ENCODE data around the gene ATL3. TPM values are rescaled to one million over a fixed set of nuclear protein-coding genes. Genes with fewer than 3 reads are reported as not detected.

The ATL3 gene
- total RNA-seq, 3 donors from 2014 or later (not counting 1 experiment from before 2014, with no cell fraction given): 35.7 to 46.8 (median 41.6) TPM

GRCh38 chr11:63710476-63711217, 39.5 kb upstream of the ATL3 start:
- no peaks in the 10 kb centered on the region for H3K27me3 Mint-ChIP-seq (ENCODE audit: low read depth in 2 of 2)
- ATAC-seq (no peak), DNase-seq (no peak)
- Histone ChIP-seq H3K9me3 (ENCODE audit: control insufficient read depth, insufficient read depth, low read length) (no peaks in the 10 kb centered on the region), H3K27me3 (ENCODE audit: control insufficient read depth, insufficient read depth, low read length) (no peaks in the 10 kb centered on the region), H3K4me3 (ENCODE audit: low read length) (no peak overlapping the region), H3K36me3 (ENCODE audit: control insufficient read depth, insufficient read depth, low read length) (no peaks in the 10 kb centered on the region), H3K27ac (ENCODE audit: low read length) (no peak overlapping the region), H3K4me1 (ENCODE audit: control insufficient read depth, insufficient read depth, low read length) (no peaks in the 10 kb centered on the region)
- H3K4me1 Mint-ChIP-seq: peaks cover 4 to 5% of the 10 kb centered on the region in 2 donors
- H3K9me3 Mint-ChIP-seq: no peaks in the 10 kb centered on the region
- no peak for TF ChIP-seq CTCF (IDR thresholded peaks at IDR 0.05)
- no peak overlapping the region for H3K27ac Mint-ChIP-seq
- WGBS (ENCODE audit: insufficient coverage): 94% methylated on average over 10 of the region's 11 CpGs
- no peak overlapping the region for H3K4me3 Mint-ChIP-seq
- intact Hi-C loops (cut with micrococcal nuclease): no loop called here
- no peaks in the 10 kb centered on the region for H3K36me3 Mint-ChIP-seq

GRCh38 chr11:63709336-63709884, 38.2 kb upstream of the ATL3 start:
- no peak for ATAC-seq
- Mint-ChIP-seq H3K27ac (no peak overlapping the region), H3K27me3 (ENCODE audit: low read depth in 2 of 2) (no peaks in the 10 kb centered on the region), H3K4me1 (peaks cover 9 to 10% of the 10 kb centered on the region in 2 donors), H3K9me3 (no peaks in the 10 kb centered on the region), H3K36me3 (no peaks in the 10 kb centered on the region), H3K4me3 (no peak overlapping the region)
- intact Hi-C loops (cut with micrococcal nuclease): no loop called here
- Histone ChIP-seq H3K36me3 (ENCODE audit: control insufficient read depth, insufficient read depth, low read length) (no peaks in the 10 kb centered on the region), H3K27me3 (ENCODE audit: control insufficient read depth, insufficient read depth, low read length) (no peaks in the 10 kb centered on the region), H3K4me3 (ENCODE audit: low read length) (no peak overlapping the region), H3K9me3 (ENCODE audit: control insufficient read depth, insufficient read depth, low read length) (no peaks in the 10 kb centered on the region), H3K4me1 (ENCODE audit: control insufficient read depth, insufficient read depth, low read length) (no peaks in the 10 kb centered on the region), H3K27ac (ENCODE audit: low read length) (no peak overlapping the region)
- WGBS (ENCODE audit: insufficient coverage): 70% methylated on average over 2 of the region's 3 CpGs
- no peak for DNase-seq
- no peak for TF ChIP-seq CTCF (IDR thresholded peaks at IDR 0.05)

- Histone ChIP-seq H3K27ac (ENCODE audit: low read length) (no peak overlapping the region), H3K4me3 (ENCODE audit: low read length) (no peak overlapping the region), H3K4me1 (ENCODE audit: control insufficient read depth, insufficient read depth, low read length) (no peaks in the 10 kb centered on the region), H3K27me3 (ENCODE audit: control insufficient read depth, insufficient read depth, low read length) (no peaks in the 10 kb centered on the region), H3K36me3 (ENCODE audit: control insufficient read depth, insufficient read depth, low read length) (no peaks in the 10 kb centered on the region), H3K9me3 (ENCODE audit: control insufficient read depth, insufficient read depth, low read length) (no peaks in the 10 kb centered on the region)
- Mint-ChIP-seq H3K4me3 (no peak overlapping the region), H3K27ac (no peak overlapping the region), H3K4me1 (peaks cover 9 to 10% of the 10 kb centered on the region in 2 donors), H3K27me3 (ENCODE audit: low read depth in 2 of 2) (no peaks in the 10 kb centered on the region), H3K9me3 (no peaks in the 10 kb centered on the region), H3K36me3 (no peaks in the 10 kb centered on the region)
- intact Hi-C loops (cut with micrococcal nuclease): no loop called here
- WGBS (ENCODE audit: insufficient coverage): no CpG with 5 or more reads among the region's 1 CpG
- ATAC-seq (no peak), DNase-seq (no peak)
- TF ChIP-seq CTCF (IDR thresholded peaks at IDR 0.05): no peak
Observed at GRCh38 chr11:63708764-63709163, 37.6 kb upstream of the ATL3 start.

Data from natural killer cell (primary cell).